Midbrain (tissue), 1 donor: ENCODE measurements around the gene SPAG17.

Experiments used
- DNase-seq: peaks from one replicate; lab custom pipeline; 2025; lab: John Stamatoyannopoulos, UW

Gene SPAG17

DNA sequence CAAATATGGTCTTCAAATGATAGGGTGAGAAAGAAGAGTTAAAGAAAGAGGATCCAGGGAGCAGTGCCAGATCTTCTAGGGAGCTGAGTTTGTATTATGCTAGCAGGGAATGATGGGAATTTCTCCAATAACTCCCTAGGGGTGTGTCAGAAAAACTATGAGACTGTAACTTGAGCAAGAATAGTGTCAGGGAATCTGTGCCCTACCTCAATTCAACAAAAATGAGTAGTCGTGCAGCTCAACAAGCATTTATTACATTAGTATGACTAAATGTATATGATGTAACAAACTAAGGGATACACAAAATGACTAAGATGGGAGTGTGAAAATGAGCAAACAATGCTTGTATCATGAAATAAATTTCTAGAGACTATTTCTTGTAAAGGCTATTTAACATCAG lies 24.2 kb downstream of the SPAG17 start:
- DNase-seq = no peak

DNA sequence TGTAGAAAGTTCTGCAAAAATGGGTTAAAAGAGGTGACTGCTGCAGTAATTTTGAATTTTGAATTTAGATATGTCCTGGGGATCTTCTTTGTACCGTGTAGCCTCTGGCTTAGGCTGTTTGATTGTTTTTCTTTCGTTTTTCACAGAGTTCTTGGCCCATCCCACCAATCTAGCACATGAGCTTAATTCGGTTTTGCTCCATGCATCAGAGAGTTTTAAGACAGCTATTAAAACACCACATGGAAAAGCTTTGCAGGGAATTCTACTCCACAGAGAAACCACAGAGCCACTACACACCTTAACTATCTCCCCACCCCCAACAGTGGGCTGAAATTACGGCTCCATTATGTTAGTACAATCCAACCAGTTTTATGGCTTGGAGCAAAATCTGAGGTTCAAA lies 25.5 kb downstream of the SPAG17 start:
- DNase-seq = no peak

DNA sequence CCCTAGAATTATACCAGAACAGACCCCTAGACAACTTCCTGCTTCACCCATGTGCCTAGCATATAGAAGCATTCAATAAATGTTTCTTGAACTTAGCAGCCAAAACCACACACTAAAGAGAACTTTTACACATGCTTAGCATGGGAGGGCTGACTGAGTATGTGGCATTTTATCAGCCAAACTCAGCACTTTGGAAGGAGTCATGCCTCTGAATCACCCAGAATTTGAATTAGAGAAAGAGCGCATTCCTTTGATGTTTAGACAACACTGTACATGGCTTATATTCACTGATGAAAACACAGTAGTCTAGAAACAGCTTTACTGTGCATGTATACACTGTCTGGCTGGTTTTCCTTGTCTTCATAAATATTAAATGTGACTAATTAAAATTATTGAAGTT lies 26.1 kb downstream of the SPAG17 start:
- no peak for DNase-seq

DNA sequence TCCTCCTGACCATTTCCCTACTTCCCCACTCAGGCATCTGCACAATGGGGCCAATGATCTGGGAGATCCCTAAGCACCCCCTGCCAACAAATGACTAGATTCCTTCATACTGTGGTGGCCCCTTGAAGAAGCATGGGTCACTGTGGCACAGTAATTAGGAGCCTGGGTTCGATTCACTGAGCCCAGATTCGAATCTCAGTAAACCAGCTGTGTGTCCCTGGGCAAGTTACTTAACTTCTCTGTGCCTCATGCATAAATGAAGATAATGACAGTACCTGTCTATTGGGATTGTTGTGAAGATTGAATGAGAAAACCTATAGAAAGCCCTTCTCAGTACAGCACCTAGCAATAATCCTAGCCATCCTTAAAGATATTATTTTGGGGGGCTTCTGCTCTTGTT lies 27.5 kb downstream of the SPAG17 start:
- DNase-seq = no peak

DNA sequence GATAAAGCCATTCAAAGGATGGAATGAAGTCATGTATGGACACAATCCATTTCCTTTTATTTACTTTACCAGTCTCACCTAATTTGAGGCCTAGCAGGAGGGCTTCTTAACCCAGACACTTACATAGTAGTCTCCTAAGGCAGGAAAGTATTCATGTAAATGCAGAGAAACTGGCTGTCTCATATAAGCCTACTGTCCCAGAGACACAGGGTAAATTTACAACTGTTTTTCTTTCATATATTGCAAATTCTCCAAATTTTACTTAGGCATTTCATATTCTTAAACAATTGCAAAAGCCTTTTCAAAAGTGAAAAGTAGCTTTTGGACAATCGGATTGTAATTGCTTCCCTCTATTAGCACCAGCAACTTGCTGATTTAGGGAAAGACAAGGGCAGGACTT lies 29.9 kb downstream of the SPAG17 start:
- DNase-seq = no peak

DNA sequence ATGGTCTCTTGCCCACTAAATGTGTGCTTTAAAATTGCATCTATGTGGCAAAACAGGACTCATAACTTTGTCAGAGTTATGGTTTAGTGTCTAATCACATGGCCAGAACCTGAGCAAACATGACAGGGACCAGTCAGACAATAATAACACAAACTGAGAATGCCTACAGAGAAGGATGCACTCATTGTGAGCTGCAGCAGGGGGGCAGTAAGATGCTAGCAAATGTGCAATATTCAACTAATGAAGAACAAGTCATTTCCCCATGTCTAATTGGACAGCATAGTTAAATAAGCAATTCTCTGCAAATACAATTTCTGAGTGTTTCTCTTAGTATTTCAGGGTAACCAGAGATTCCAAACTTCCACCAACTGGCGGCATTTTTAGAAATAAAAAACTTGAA lies 30.8 kb downstream of the SPAG17 start:
- DNase-seq = no peak

DNA sequence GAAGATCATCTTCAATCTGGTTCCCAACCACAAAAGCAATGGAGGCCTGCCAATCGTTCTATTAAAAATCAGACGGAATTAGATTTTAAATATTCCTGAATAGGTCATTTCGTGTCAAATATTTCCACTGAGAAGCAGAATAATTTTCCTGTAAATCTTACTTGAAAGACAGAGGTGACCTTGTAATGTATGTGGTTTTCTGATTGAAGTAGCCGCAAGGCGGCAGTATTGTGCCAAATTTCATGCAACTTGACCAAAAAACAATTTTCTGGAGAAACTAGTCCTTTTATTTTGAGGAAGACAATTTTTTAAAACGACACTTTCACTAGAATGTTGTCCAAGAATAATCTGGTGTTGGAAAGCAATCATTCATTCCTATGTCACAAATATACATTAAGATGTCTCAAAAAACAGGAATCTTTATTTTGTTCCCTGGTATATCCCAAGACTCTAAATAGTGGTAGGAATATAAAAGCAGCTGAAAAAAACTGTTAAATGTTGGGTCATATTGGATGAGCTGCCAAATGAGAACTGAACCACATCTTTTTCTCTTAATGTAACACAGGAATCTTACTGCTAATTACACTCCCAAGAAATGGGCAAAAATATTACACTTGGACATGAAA lies 33.6 kb downstream of the SPAG17 start:
- DNase-seq = peak; percentile 25

DNA sequence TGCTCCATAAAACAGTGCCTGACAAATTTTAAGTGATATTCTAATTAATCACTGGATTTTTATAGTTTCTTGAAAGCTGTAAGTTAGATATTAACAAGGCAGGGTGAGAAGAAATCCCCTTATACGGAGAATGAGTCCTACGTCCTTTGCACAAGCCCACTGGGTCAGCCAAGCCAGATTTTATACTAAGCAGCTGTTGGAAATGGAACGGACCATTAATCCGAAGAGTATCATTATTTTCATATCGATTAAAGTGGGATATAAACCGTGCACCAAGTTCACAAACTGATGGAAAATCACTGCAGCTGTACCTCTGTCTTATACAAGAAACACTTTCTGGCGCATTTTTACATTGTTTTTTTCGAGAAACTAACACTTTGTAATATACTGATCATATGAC lies 35.2 kb downstream of the SPAG17 start:
- DNase-seq = no peak

DNA sequence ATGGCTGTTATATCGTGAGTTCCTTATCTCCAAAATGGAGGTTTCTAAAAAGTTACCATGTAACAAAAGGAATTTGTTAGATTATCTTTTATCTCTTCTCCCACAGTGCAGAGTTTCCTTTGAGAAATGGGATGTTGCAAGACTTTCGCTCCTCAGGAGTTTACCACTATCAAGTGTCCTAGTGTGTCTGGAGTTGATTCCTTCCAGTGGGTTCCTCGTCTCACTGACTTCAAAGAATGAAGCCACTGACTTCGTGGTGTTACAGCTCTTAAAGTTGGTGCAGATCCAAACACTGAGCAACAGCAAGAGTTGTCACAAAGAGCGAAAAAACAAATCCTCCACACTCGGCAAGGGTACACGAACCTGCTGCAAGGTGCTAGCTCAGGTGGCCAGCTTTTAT lies 37.0 kb downstream of the SPAG17 start:
- no peak for DNase-seq

DNA sequence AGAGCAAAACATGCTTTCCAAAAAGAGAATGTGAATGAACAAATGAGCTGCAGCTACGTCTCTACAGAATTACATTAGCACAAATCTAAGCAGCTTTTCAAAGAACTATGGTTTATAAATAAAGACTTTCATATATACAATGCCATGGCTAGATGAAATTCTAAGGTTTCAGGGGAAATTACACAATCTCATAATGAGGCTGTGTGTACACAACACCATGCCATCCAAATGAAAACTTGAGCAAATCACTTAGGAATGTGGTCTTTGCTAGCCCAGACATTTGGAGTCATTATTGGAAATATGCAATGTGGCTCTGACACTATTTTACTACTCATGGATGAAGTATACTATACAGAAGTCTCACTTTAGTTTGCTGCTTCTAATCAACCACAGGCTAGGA lies 37.5 kb downstream of the SPAG17 start:
- no peak for DNase-seq

DNA sequence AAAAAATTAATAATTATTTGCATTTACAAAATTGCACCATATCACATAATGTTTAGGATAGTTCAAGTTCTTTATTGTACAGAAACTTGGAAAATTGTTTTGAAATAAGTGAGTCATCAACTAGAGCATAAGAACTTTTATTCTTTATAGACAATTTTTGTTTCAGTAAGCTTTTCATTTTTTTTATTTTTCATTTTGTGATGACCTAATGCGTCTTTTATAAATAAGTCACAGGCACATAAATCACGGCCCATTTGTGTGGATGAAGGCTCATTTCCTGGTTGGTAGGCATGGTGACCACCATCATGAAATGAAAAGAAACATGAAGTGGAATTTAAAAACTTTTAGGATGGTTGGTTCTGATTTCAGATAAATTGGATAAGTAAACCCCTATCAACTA lies 39.3 kb downstream of the SPAG17 start:
- no peak for DNase-seq

DNA sequence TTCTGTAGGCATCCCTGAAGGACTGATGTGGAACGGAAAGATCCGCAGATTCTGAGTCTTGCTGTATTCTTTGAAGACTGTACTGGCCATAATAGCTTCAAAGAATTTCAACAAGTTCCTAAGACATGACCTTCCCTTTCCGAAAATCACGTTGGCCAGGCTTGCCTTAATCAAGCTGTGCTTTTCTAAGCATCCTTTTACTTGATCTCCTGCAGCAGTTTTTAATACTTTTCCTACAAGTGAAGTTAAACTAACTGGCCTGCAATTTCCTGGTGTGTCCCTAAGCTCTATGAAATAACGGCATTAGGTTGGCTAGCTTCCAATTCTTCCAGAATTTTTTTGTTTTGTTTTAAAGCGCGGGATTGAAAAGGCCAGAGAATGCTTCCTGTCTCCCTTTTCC lies 40.3 kb downstream of the SPAG17 start:
- no peak for DNase-seq

DNA sequence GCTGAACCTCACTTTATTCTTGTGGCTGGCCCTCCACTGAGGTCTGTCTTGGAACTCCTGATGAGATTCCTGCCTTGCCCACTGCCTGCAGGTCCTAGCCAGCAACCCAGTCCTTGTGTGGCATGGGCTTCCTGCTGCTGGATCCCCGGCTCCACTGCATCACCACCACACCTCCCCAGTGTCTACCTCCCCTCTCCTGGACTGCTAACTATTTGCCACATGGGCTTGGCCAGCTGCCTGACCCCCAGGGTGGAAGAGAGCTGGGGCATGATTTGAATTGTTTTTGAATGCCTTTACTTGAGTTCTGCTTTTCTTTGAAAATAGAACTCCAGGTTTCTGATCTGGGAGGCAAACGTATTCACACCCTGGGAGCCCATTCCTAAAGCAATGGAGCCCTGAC lies 41.2 kb downstream of the SPAG17 start:
- no peak for DNase-seq

DNA sequence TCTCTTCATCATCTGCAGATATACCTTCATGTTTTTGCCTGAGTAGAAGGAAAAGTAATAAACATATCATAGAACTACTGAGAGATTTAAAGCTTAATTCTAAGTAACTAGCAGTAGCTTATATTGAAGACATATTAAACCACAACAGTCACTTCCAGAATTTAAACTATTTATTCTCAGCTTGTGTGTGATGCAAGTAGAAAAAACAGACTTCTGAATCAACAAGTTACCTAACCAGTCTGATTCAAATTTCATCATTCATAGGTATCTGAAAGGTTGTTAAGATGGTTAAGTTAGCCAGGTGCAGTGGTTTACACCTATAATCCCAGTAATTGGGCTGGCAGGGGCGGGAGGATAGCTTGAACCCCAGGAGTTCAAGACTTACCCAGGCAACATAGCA lies 41.9 kb downstream of the SPAG17 start:
- DNase-seq = no peak

DNA sequence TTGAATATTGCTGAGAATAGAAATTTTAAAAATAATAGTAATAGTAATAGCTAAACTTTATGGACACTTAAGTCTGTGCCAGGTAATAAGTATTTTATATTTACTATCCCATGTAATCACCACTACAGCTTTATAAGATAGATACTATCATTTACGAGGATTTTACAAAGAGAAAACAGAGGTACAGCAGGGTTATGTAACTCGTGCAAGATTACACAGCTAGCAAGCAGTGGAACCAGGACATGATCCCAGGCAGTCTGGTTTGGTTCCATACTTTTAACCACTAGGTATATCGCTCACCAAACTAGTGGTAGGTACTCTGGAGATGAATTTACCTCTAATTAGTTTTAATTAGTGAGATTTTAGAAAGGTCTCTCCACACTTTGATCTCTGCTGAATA lies 42.5 kb downstream of the SPAG17 start:
- DNase-seq = no peak

DNA sequence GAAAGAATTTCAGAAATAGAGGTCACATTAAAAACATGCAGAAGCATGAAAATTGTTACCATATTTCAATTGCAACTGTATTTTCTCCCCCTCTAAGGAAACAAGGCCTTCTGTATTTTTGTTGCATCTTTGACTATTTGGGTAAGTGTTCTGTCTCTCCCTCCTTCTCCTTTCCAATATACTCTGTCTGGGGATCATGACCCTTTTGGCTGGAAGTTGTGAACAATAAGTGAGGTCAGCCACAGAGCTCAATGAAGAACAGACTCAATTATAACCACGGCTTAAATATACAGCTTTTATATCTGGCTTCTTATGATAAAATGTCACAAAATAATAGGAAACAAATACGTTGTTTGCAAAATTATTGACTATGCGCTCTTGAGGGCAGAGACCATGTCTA lies 47.1 kb downstream of the SPAG17 start:
- no peak for DNase-seq

DNA sequence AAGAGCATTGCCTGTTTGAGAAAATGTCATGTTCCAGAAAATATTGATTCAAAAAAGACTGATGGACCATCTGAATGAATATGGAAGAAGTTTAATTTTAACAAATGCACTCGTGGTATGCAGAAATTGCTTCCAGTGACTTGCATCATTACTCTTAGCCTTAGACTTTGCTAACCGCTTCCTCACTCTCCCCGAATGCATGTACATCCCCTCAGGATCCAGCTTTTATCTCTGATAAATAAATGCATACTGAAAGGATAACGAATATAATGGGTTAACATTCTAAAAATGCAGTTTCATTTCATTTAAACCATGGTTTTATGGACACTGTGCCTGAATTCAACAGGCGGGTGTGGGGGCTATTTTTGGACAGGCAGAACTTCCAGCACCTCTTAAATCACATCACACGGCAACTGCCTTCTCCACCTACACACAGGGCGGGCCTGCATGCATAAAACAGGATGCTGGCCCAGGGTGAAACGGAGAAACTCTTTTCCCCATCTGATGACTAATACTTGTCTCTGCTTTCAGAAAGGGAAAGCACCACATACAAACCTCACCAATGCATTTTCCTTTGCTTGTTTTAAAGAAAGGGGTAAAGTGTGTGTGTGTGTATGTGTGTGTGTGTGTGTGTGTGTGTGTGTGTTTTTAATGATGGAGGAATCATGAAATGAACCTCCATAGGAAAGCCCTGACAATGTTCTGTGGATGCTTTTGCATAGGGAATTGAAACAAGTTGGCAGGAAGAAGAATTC lies 48.7 kb downstream of the SPAG17 start:
- DNase-seq = no peak

DNA sequence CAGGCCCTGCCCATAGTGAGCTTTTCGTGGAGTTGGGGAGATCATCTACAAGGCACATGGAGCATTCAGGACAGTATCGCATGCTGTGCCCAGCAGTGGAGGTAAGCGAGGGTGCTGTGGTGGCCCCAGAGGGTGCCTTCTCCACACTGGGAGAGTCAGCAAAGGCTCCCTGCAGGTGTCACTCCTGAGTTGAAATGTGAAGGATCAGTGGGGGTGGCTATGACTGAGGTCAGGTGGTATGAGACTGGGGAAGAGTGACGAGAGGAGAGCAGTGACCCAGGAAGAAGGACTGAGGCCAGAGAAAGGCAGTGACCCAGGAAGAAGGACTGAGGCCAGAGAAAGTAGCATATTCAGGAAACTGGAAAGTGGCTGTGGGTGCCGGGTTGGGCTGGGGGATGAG lies 53.0 kb downstream of the SPAG17 start:
- no peak for DNase-seq

DNA sequence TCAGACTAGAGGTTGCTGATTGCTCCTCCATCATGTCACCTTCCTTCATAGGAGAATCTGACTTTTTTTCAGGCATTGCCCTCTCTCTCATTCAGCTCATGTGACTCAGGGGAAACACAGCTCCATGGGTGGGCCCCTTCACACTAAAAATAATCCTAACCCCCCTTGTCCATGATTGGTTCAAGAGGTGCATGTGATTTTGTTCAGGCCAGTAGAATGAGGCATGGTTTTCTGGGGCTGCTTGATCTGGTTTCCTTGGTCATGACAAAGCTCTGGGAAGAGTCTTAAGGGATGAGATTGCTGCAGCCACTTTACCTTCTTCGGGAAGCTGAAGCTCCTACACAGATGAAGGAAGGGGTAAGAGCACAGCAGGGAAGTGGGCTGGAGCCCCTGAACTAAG lies 56.3 kb downstream of the SPAG17 start:
- DNase-seq = no peak

DNA sequence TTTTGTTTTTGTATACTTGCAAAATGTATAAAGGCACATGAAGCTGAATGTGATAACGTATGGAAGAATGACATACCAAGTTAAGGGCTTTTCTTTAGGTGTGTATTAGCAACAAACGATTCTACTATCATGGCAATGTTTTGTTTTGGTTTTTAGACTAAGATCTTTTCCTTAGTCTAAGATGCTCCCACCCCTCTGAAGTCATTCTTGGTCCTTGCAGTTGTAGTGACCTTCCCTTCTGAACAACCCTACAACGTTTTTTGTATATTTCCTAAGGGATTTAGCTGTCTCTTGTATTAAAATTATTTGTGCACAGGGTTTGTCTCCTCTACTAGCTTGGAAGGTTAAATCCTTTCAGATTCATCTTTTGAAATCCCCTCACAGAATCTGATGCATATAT lies 61.0 kb downstream of the SPAG17 start:
- DNase-seq = no peak

DNA sequence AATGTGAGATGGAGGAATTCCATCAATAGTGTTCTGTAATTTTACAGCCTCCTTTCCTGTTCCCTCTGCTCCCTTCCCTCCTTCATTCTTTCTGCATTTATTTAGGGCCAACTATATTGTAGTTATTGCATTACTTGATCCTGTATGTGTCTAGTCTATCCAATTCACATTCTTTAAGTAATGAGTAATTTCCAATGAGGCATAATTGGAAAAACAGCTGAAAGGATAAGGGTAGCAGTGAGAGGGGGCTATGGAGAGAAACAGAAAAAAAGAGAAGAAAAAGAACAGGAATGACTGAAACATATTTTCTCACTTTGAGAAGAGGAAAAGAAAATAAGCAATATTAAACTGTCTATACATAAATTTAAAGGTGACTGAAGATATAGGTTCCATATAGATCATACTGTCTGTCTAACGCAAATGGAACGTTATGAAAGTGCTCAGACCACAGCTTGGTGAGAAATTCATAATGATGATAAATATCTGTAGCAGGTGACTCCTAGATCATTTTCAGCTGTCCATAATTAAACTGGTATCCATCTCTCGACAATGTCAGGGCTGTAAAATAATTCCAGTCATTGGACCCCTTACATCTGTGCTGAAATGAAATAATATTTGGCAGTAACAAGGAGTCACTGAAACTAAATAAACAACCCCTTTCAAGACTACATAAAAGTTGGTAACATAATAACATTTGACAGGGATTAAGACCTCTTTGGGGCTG lies 61.8 kb downstream of the SPAG17 start:
- DNase-seq = no peak

DNA sequence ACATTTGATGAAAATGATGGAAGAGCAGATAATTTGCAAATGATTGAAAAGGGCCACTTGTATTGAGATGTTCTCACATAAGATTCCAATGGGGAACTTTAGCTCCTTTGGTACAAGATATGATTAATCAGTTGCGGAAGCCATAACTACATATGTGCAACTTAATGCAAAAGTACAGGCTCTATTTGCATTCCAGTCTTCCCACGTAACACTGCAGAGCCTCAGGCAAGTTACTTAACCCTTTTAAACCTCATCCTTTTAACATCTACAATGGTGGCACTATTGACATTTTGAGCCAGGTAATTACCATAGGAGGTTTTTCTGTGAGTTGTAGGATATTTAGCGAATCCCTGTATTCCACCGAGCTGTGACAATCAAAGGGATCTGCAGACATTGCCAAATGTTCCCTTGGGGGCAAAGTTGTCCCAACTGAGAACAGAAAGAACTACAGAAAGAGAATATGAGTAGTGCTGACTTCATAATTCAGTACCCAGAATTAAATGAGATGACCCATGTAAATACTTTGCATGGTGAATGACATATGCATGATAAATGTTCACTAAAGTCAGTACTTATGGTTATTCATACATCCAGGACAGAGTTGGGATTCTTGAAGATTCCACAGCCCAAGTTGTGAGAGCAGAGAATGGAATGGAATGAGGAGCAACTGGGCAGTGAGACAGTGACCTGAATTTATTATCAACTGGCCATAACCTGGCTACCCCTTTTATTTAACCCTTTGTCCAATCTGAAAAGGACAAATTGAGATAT lies 62.6 kb downstream of the SPAG17 start:
- DNase-seq = no peak
